NCI-H2107 (cell line): ENCODE data around the gene INS.

ENCODE experiments used
- DNase-seq: peaks from one replicate; lab custom pipeline; 2025; lab: John Stamatoyannopoulos, UW

Gene INS

DNA sequence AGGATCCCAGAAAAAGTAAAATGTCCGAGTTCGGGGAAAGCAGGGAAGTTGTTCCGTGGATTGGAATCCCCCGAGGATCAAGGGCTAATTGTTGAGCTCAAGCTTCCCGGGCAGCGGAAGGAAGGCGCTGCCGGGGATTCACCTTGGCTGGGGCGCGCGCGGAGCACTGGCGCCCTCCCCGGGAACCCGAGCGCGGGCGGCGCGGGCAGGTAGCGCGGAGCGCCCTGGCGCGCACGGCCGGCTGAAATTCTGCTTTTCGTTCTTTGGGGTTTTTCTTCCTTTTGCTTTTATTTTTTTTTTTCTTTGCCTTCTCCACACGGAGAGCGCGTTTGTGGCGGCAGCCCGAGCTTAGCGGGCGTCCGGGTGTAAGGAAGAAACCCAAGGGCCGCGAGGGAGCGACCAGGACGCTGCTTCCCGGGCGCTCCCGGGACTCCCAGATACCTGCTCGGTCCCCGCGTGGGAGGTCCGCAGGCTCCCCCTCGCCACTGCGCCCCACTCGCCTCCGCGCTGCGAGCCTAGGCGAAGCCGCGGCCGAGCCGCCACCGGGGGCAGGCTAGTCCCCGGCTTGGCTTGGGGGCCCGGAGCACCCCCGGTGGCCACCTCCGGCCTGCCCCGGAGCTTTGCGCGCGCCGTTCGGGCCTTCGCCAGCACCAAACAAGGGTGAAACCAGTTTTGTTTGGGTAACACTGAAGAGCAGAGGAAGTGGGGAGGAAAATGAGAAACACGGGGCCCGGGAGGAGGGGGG is 17.0 kb downstream of the INS start:
- DNase-seq = no peak

DNA sequence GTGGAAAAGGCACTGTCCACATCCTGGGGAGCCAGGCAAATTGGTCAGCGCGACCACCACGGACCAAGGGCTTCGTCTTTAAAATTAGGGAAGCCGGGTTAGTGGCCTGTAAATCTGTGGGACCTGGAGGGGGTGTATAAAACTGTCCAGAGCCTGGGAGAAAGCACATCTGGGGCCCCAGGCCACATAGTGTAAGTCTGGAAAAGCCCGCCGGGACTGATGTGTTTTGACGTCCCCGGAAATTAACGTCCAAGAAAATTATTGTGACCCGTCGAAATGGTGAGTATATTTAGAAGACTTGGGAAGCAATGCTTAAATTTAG is 17.6 kb downstream of the INS start:
- no peak for DNase-seq

DNA sequence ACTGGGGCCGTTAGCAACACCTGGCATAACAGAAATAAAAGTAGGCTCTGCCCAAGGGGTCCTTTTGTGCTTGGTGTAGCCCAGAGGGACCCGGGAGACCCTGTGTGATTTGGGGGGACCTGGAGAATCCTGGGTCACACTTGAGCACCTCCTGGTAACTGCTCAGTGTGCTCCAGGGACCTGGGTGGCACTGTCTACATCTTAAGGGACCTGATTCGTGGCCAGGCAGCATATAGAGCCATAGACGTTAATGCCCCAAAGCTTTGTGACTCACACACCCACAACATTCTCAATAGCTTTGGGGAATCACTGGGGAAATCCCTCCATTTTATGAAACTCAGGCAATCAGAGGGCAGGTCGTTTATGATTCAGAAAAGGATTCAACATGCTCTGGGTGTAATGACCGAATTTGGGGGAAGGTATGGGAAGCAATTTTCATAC is 18.2 kb downstream of the INS start:
- no peak for DNase-seq

DNA sequence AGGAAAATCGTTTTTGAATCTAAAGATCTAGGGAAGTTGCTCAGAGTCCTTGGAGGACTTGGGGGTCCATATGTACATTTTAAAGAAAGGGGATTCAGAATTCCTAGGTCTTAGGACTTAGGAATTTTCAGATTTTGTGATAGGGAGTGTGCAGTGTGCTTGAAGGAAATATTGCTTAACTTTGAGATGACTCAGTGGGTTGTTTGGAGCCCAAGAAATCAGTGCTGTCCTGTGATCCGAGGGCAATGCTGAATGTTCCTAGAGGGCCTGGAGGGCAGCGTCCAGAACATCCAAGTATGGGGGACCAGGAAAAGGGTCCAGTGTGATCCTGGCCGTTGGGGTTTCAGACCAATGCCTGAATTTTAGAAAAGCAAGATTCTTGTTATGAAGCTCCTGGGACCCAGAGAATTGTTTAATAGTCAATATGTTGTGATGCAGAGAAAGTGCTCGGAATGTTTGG is 18.7 kb downstream of the INS start:
- DNase-seq = no peak

DNA sequence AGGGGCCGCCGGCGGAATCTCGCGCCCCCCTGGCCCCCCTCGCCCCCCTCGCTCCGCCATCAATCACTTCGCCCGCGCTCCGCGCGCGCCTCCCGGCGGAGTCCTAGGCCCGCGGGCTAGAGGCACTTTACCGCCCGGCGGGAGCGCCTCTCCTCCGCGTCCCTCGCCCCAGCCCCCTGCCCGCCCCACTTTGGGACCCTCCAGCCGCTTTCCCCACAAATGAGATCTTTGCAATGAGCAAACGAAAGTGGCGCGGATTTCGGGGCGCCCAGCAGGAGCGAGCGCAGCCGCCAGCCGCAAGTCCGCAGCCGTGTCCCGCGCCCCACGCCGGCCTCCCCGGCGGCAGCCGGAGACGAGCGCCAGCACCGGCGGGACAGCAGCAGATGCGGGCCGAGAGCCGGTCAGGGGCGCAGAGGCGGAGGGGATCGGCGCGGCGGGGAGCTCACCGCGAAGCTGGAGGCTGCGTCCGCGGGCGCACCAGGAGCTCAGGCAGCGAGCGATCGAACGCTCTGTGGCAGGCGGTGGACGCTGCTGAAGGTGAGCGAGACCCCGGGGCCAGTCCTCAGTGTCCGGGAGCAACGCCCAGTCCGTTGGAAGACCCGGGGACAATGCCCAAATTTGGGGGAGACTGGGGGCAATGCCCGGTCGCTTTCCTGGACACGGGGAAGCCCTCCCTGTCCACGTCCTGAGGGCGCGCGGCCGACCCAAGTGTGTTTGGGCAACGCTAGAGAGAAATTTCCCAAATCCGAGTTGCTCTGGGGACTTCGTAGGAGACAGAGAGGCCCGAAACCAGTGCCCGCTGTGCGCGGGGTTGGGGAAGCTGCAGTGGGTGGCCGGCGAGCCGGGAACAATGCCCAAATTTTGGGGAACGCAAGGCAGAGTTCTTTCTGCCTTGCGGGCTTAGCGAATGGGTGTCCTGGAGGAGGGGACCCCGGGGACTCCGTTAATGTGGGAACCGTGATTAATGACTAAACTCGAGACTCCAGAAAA is 20.3 kb downstream of the INS start:
- DNase-seq = no peak

DNA sequence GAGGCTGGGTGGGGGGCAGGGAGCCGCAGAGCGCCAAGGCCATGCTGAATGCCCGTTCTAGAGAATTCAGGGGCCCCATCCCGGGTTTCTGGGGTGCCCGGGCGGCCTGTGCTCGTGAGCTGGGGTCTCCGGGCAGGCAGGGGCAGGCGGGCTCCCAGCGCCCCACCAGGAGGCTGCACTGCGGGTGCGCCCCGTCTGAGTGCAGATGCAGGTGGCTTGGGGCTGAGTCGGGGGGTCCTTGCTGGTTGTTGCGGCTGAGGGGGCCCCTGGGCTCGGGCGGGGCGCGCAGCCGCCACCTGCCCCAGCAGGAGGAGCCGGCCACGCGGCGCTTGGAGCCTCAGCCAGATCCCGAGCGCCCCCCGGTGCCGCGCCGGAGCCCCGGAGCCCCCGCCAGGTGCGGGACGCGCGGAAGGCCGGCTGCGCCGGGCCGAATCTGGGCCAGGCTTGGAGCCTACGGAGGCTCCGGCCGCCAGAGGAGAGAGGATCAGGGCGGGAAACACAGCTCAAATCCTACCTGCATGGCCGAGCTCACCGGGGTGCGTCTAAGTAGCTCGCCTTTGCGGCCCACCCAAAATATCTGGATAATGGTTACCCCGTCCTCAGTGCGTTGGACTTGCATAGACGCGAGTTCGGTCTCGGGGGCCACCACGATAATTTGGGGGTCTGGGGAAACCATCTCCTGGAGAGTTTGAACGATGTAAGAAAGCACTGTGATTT is 21.2 kb downstream of the INS start:
- DNase-seq = no peak

DNA sequence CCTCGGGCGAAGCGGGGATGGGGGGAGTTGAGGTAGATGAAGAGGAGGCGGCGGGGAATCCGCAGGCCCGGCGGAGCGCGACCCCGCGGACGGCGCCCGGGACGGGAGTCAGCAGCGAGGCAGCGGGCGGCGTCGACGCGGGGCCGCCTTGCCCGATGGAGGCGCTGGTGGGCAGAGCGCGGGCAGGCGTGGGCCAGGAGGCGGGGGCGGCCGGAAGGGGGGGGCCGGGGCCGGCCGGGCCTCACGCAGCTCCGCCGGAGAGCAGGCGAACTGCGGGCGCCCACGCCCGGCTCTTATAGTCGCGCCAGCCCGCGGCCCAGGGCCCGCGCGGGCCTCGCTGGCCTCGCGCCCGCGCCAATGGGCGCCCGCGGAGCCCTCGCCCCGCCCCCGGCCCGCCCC is 21.9 kb downstream of the INS start, which contains the start of gene IGF2:
Gene IGF2 (minus strand): TSS at position 267 of the 399 bp plus-strand sequence. CDS start 3,866 bp downstream, outside the sequence.
- DNase-seq = no peak

DNA sequence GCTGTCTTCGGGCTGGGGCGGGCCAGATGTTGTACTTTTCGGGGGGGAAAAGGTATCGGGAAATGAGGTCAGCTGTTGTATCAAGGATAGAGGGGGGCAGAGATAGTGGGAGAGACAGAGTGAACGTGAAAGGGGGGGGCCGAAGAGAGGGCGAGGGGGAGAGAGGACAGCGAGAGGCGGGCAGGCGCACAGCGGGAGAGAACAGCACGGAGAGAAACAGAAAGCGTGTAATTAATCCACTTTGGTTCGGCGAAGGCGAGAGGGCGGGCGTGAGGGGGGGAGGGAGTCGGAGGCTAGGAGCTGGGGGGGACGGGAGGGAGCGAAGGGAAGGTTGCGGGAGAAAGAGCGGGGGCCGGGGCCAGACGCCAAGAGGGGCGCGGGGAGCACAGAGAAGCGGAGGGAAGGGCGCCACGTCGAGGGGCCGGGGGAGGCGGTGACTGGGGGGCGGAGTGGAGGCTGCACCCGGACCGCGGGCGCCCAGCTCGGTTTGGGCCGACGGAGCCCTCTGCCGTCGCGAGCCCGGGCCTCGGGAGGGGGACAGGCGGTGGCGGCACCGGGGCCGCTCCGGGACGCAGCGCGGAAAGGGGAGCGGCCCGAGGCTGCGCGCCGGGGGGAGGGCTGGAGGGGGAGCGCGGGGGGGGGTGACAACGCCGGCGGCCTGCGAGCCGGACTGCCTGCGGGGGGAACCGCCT is 22.4 kb downstream of the INS start:
- DNase-seq = no peak

DNA sequence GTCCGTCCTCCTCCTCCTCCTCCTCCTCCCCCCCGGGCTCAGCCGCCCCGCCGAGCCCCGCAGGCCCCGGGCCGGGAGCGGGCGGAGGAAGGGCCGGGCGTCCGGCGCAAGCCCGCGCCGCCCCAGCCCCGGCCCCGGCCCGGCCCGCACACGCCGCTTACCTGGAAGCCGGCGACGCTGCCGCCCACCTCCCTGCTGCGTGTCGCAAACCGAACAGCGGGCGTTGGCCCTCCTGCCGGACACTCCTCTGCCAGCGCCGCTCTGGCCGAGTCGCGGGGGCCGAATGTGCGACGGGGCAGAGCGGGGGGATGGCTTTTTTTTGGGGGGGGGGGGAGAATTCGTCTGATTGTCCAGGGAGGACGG is 23.0 kb downstream of the INS start:
- no peak for DNase-seq

DNA sequence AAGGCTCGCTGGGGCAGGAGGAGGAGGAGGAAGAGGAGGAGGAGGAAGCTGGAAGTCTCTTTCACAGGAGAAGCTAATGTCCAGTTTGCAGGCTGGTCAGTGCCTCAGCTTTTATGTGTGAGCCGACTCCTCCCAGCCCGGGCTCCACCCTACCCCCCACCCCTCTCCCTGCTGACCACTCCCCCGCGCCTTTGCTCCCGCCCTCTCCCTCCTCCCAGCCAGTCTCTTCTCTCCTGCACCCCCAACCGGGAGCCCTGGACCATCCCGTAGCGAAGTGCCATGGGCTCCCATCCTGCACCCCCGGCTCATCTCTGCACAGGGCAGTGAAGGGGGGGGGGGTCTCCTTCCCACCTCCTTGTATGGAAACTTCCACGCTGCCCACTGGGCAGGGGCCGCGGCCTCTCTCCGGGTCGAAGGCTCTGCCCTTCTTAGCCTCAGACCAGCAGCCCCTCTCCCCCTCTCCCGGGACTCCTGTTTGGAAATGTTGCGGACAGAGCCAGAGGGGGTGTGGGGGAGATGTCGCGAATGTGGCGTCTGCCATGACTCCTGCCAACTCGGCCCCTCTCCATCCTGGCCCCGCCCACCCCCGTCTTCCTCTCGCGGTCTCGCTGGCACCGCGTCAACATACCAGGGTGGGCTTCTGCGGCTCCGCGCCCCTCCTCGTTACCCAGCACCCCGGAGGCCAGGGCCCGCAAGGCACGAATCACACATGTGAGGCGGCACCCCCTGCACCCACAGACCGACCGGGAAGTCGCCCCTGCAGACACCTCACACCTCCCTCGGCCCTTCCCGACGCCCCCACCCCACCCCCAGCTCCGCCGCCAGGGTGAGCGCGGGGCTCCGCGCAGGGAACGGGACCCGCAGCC is 23.6 kb downstream of the INS start:
- DNase-seq = no peak

DNA sequence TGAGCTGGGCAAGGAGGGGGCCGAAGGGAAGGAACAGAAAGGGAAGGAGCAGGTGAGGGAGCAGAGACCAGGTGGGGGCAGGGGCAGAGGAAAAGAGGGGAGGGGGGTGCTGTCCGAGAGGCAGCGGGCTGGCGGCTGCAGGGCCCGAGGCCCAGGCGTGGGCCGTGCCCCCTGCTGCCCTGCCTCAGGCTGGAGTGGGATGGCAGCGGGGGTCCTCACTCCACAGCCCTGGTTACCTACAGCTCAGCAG is 24.1 kb downstream of the INS start:
- DNase-seq = no peak

DNA sequence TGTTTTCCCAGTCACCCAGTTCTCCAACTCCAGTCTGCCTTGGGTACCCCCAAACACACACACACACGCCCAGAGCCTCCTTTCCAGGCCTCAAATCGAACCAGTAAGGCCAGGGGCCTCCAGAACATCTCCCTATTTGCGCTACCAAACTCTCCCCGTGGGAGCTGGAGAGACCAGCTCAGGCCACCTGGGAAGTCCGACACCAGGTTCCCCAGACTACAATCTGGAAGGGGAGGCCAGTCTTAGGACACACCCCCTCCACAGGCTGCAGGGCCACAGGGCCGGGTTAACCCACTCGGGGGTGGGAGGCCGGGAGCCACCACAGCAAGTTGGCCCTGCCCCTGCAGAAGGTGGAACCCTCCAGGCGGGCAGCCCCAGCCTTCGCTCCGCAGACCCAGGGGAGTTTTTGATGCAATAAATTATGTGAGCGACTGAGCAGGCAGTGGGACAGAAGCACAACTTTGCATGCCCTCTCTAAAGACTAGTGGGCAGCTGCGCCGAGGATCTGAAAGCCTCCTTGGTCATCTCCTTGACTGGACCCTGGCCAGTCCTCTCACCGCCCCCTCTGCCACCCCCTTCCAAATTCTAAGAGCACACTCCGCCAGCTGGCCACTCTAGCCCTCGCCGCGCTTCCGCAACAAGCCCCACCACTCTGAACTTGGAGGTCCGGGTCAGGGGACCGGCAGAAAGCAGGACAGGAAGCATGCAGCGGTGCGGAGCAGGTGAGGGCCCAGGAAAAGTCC is 24.6 kb downstream of the INS start:
- DNase-seq = no peak

DNA sequence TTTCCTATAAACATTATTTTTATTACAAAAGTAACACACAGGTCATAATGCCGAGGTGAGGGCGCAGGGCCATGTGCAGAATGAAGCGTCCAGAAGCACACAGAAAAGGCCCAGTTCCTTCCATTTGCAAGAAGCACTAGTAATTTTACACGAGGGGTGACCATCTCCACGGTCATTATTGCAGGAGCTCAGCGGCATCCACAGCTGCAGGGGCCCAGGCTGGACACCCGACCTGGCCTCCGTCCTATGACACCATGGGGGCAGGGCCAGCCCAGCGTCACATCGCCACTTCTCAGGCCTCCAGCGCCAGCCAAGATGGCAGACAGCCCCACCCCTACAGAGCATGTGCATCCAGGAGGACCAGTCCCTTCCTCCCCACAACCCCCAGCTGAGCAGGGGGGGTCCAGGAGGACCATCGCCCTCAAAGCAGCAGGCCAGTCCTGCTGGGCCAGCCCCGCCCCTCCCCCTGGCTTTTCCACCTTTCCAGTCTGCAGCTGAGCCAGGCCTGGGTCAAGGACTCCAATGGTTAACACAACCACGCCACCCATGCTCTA is 25.3 kb downstream of the INS start:
- no peak for DNase-seq

DNA sequence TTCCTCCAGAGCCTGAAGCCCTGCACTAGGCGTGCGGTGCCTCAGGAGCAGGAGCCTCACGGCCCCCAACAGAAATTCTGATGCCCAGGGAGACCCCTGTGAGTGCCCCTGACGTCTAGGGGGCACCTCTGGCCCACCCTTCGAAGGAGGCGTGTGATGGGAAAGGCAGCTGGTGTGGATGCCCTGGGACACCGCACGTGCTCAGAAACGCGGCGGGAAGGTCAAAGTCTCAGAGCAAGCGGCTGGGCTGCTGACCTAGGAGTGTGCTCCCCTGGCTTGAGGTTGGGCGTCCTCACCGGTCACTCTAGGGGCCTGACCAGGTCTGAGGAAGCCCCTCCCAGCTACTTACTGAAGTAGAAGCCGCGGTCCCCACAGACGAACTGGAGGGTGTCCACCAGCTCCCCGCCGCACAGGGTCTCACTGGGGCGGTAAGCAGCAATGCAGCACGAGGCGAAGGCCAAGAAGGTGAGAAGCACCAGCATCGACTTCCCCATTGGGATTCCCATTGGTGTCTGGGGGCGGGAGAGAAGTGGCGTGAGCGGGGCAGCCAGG is 25.9 kb downstream of the INS start:
- DNase-seq = no peak

DNA sequence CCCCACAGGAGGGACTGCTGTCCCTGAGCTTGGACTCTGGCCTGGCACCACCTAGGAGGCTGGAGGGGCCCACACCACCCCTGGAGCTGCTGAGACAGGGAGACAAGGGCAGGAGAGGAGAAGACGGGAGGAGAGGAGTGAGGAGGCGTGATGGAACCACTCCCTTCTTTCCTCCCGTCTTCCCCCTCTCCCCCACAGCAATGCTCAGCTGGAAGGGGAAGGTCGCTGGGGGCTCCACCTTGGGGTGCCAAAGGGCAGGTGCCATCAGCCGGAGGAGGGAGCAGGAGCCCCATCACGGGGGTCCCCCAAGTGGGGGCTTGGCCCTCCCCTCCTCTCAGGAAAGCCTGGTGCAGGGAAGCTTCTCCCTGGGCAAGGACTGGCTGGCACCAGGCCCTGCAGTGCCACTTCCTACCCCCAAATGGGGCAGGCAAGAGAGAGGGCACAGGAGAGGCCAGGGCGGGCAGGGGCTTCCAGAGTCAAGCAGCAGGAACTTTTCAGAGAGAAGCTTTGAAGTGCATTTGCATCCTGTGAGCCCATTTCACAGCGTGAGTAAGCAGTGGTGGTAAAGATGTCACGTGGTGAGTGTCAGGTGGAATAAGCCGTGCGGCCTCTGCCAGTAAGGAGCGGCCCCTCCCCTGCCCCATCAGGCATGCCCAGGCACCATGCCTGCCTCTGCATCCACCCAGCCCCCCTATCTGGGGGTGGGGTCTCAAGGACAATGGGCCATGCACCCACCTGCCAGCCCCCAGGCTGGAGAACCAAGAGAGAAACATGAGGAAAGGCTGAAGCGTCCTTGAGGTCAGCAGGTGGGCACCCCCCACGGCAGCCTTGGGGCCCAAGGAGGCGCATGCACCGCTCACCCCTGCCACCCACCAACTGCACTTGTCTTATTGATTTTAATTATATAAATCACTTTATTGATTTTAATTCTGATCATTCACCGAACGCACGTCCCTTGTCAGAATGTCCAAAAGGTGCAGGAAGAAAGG is 26.7 kb downstream of the INS start:
- DNase-seq = no peak

DNA sequence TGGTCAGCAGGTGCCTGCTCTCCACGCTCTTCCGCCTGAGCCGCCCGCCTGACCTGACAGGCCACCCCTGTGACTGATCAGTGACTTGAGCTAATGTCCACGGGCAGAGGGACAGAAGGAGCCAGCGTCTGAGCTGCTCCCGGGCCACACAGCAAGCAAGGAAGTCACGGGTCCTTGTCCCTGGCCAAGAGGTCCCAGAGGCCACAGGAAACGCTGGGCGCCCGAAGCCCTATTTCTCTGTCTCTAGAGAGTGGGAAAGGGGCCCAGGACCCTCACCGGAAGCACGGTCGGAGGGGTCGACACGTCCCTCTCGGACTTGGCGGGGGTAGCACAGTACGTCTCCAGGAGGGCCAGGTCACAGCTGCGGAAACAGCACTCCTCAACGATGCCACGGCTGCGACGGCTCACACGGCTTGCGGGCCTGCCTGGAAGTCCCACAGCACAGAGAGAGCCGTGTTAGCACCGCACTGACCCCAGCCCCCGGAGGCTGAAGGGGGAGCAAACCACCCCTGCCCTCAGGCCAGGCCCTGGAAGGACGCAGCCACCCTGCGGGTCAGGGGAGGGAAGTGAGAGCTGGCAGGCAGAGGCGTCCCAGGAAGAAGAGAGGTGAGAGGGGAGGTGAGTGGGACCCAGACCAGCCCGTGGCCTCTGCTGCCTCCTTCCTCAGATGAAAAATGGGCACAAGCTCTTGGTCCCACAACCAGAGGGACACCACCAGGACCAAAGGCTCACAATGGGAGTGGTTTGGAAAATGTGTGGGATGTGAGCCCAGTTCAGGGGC is 27.6 kb downstream of the INS start:
- DNase-seq = no peak

DNA sequence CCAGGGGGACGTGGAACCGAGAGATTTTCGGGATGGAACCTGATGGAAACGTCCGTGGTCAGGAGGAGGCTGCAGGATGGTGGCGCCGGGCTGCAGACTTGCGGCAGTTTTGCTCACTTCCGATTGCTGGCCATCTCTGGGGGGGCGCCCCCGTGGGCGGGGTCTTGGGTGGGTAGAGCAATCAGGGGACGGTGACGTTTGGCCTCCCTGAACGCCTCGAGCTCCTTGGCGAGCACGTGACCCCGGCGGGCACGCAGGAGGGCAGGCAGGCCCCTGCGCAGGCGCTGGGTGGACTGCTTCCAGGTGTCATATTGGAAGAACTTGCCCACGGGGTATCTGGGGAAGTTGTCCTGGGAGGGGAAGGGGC is 28.2 kb downstream of the INS start:
- no peak for DNase-seq

DNA sequence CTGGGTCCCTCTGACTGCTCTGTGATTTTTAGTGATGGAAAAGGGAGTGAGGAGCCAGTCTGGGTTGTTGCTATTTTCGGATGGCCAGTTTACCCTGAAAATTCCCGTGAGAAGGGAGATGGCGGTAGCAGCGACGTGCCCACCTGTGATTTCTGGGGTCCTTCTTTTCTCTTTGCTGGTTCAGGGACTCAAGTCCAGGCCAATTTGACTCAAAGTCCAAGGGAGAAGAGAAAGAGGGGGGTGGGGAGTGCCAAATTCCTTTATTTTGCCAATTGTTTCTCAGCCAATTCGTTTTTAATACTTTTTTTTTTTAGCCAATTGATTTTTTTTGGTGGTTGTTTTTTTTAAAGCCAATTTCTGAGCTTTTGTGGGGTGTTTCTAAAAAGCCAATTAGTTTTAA is 28.8 kb downstream of the INS start:
- no peak for DNase-seq
